IMR-90 (cell line): Measurements from ENCODE around the gene HIPK1. TPM values are rescaled to one million over a fixed set of nuclear protein-coding genes. Genes with fewer than 3 reads are reported as not detected.

Source experiments
- ATAC-seq: fragments of 200-7000 bp; cut with Tn5 transposase; 2 replicates; pipeline ENCODE4 v1.9.1; 2020; ENCODE audit warnings: low read depth, mild to moderate bottlenecking, moderate library complexity
- BruUV-seq: library from RNA; stranded (reverse); fragments of 400-500 nt; replicated peaks from 2 replicates; lab custom pipeline; 2021; lab: Mats Ljungman, UMichigan
- CTCF ChIA-PET: fragments of 300-600 bp; formaldehyde crosslinking; extraction: SDS; loops from one replicate; lab custom pipeline; 2021; ENCODE audit warnings: antibody characterized with exemption; lab: Yijun Ruan, JAX
- POLR2A ChIA-PET: fragments of 300-600 bp; sonication (Branson Sonifier 250); formaldehyde crosslinking; loops from one replicate; lab custom pipeline; 2022; ENCODE audit warnings: antibody characterized with exemption; ENCODE audit not compliant: unreplicated experiment; lab: Charles Lee
- DNase-seq: peaks from one replicate; pipeline ENCODE4 v3.0.0; 2013
- H2AFZ ChIP-seq: replicated peaks from 2 replicates; pipeline ENCODE3; 2013; ENCODE audit warnings: low read length, mild to moderate bottlenecking; ENCODE audit not compliant: poor library complexity
- H2AK5ac ChIP-seq: 2 replicates; pipeline ENCODE4 v1.6.1; 2013; ENCODE audit warnings: low read depth, low read length, inconsistent platforms
- H2AK9ac ChIP-seq: replicated peaks from 2 replicates; pipeline ENCODE3; 2013; ENCODE audit warnings: mild to moderate bottlenecking, low read depth, low read length, moderate library complexity; ENCODE audit not compliant: poor library complexity
- H2BK120ac ChIP-seq: 2 replicates; pipeline ENCODE4 v1.6.1; 2013; ENCODE audit warnings: low read depth, low read length, inconsistent platforms
- H2BK15ac ChIP-seq: 3 replicates; pipeline ENCODE4 v1.6.1; 2013; ENCODE audit warnings: low read depth, low read length, inconsistent platforms
- H2BK20ac ChIP-seq: 2 replicates; pipeline ENCODE4 v1.6.1; 2013; ENCODE audit warnings: low read depth, mild to moderate bottlenecking, inconsistent platforms, low read length, moderate library complexity
- H2BK5ac ChIP-seq: 2 replicates; pipeline ENCODE4 v1.6.1; 2013; ENCODE audit warnings: mild to moderate bottlenecking, low read depth, low read length, inconsistent platforms; ENCODE audit not compliant: poor library complexity, severe bottlenecking
- H3K14ac ChIP-seq: replicated peaks from 2 replicates; pipeline ENCODE4 v1.6.1; 2013; ENCODE audit warnings: low read depth, low read length, inconsistent platforms
- H3K18ac ChIP-seq: 2 replicates; pipeline ENCODE4 v1.6.1; 2013; ENCODE audit warnings: low read depth, low read length, control low read depth
- H3K23ac ChIP-seq: 2 replicates; pipeline ENCODE4 v1.6.1; 2013; ENCODE audit warnings: low read depth, low read length, inconsistent platforms
- H3K27ac ChIP-seq: 2 replicates; pipeline ENCODE4 v1.5.1; 2013; ENCODE audit warnings: mild to moderate bottlenecking, control low read depth, low read length; ENCODE audit not compliant: insufficient read depth
- H3K27me3 ChIP-seq: 2 replicates; pipeline ENCODE4 v1.6.1; 2013; ENCODE audit warnings: low read length; ENCODE audit not compliant: control insufficient read depth, insufficient read depth
- H3K36me3 ChIP-seq: 2 replicates; pipeline ENCODE4 v1.6.1; 2013; ENCODE audit warnings: low read length, mixed read lengths; ENCODE audit not compliant: control insufficient read depth, insufficient read depth
- H3K4ac ChIP-seq: 2 replicates; pipeline ENCODE4 v1.6.1; 2013; ENCODE audit warnings: low read depth, low read length, inconsistent platforms
- H3K4me1 ChIP-seq: 2 replicates; pipeline ENCODE4 v1.6.1; 2013; ENCODE audit warnings: low read length, mixed read lengths; ENCODE audit not compliant: control insufficient read depth, insufficient read depth
- H3K4me2 ChIP-seq: 2 replicates; pipeline ENCODE4 v1.6.1; 2013; ENCODE audit warnings: low read depth, mild to moderate bottlenecking, control low read depth, low read length, moderate library complexity
- H3K4me3 ChIP-seq: 2 replicates; pipeline ENCODE4 v1.5.1; 2013; ENCODE audit warnings: low read depth, mild to moderate bottlenecking, control low read depth, low read length, moderate library complexity; ENCODE audit not compliant: insufficient read depth
- H3K56ac ChIP-seq: 2 replicates; pipeline ENCODE4 v1.6.1; 2013; ENCODE audit warnings: low read length, inconsistent platforms; ENCODE audit not compliant: insufficient read depth; ENCODE audit errors: extremely low read depth
- H3K79me1 ChIP-seq, 2 experiments: 2 replicates each; pipeline ENCODE4 v1.6.1; 2013; ENCODE audit warnings: low read length in 2 of 2, inconsistent platforms in 1 of 2, low read depth in 1 of 2
- H3K9ac ChIP-seq: 2 replicates; pipeline ENCODE4 v1.6.1; 2013; ENCODE audit warnings: low read depth, low read length, control low read depth
- H3K9me1 ChIP-seq: 2 replicates; pipeline ENCODE4 v1.6.1; 2013; ENCODE audit warnings: low read length, inconsistent platforms; ENCODE audit not compliant: insufficient read depth
- H3K9me3 ChIP-seq: 2 replicates; pipeline ENCODE4 v1.6.1; 2013; ENCODE audit warnings: low read length; ENCODE audit not compliant: control insufficient read depth, insufficient read depth
- H4K20me1 ChIP-seq: 2 replicates; pipeline ENCODE4 v1.6.1; 2013; ENCODE audit warnings: low read length, inconsistent platforms; ENCODE audit not compliant: insufficient read depth
- H4K5ac ChIP-seq: 2 replicates; pipeline ENCODE4 v1.6.1; 2013; ENCODE audit warnings: mild to moderate bottlenecking, low read depth, low read length, control low read depth
- H4K8ac ChIP-seq, 2 experiments: 2 replicates each; pipeline ENCODE4 v1.6.1; 2013; ENCODE audit warnings: low read depth in 2 of 2, low read length in 2 of 2, control low read depth in 1 of 2, inconsistent platforms in 1 of 2
- H4K91ac ChIP-seq: 2 replicates; pipeline ENCODE4 v1.6.1; 2013; ENCODE audit warnings: low read depth, low read length, inconsistent platforms; ENCODE audit not compliant: insufficient read depth
- RCOR1 ChIP-seq: IDR thresholded peaks from 2 replicates; pipeline ENCODE4 v1.6.1; 2012; ENCODE audit warnings: mild to moderate bottlenecking, low read length, improper control_type of control experiment; ENCODE audit not compliant: insufficient replicate concordance
- WGBS, 2 experiments: methylation state at CpG; one replicate each; pipeline versions ENCODE4 v1.1.5 to v1.1.7; 2013; ENCODE audit warnings: missing lambda C conversion rate in 2 of 2; ENCODE audit not compliant: insufficient read length in 1 of 2; ENCODE audit errors: extremely low coverage in 2 of 2; 5-methylcytosine and 5-hydroxymethylcytosine counted together
- dilution Hi-C: fragments of 300-500 bp; cut with HindIII; formaldehyde crosslinking; loops from one replicate; pipeline ENCODE4 v1.14.3; 2018; ENCODE audit warnings: low sequenced_read_pairs; ENCODE audit not compliant: unreplicated experiment
- in situ Hi-C: fragments of 300-500 bp; cut with MboI; formaldehyde crosslinking; loops from 3 replicates; pipeline ENCODE4 v1.14.3; 2019; ENCODE audit warnings: low sequenced_read_pairs, inconsistent platforms, mixed read lengths
- intact Hi-C: fragments of 100-400 bp; cut with micrococcal nuclease; formaldehyde crosslinking; loops from 2 replicates; pipeline ENCODE4 v1.10.0; 2022
- polyA plus RNA-seq, 3 experiments: library from polyadenylated mRNA; depleted of rRNA; stranded (reverse); fragments of >200 nt; gene quantifications; 2 replicates each; pipeline ENCODE4 v1.2.3, GENCODE V29; 2012; ENCODE audit warnings: low replicate concordance in 1 of 3
- total RNA-seq: library from RNA; depleted of rRNA; stranded (reverse); fragments of >200 nt; gene quantifications from 2 replicates; pipeline ENCODE4 v1.2.3, GENCODE V29; 2012

The HIPK1 gene
- total and polyA plus RNA-seq, 2 of the 4 experiments (the other 2 are of a cell fraction) = 15.3 to 33.9 TPM

DNA sequence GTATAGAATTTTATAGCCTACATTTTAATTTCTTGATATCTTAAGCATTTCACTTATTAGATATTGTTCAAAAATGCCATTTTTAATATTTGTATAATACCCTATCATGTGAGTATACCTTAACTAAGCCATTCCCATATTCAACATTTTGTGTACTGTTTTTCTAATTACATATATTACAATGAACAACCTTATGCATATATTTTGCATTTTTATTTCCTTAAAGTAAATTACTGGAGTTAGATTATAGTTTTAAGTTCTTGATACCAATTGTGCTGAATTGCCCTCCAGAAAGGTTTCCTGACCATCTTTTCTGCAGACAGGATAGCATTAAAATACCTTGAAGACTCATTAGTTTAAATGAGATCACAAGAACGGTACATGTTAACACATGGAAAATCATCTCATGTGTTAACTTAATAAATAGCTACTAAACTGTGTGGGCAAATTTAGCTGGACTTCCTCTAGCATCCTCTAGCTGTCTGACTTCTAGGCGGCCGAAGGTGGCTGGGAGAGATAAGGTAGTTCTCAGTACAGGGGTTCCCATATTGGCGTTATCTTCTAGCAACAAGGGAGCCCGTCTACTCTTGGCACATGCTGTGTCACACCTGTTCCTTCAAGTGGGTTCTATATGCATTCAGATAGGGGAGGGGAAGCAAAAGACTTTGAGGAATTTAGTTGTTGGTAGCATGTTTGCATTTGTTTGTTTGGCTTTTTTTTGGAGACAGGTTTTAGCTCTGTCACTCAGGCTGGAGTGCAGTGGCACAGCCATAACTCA lies 15.0 kb upstream of the HIPK1 start:
- Histone ChIP-seq H3K56ac (no peak overlapping the region), H3K23ac (no peak overlapping the region), H3K27ac (no peak overlapping the region), H4K8ac (no peak overlapping the region), H3K9ac (no peak overlapping the region), H3K27me3 (no peaks in the 10 kb centered on the region), H2BK15ac (no peak overlapping the region), H3K14ac (no peak overlapping the region), H2BK20ac (no peak overlapping the region), H2BK5ac (no peak overlapping the region), H2AK9ac (no peak overlapping the region), H3K4me2 (no peak overlapping the region), H3K4me3 (no peak overlapping the region), H3K9me1 (peaks cover 6% of the 10 kb centered on the region), H3K4ac (no peak overlapping the region), H2AK5ac (no peak overlapping the region), H3K36me3 (peaks cover 9% of the 10 kb centered on the region), H4K20me1 (no peaks in the 10 kb centered on the region), H3K4me1 (peaks cover 7% of the 10 kb centered on the region), H4K5ac (no peak overlapping the region), H3K9me3 (no peaks in the 10 kb centered on the region), H3K18ac (no peak overlapping the region), H2BK120ac (no peak overlapping the region), H2AFZ (no peak overlapping the region), H4K91ac (no peak overlapping the region), H3K79me1 (peaks cover 3 to 25% of the 10 kb centered on the region in 2 experiments; a peak in 2 of 4 replicates)
- in situ Hi-C loops = loop anchor here (25.0 kb wide), 1 partner anchor 777 kb away; no protein-coding TSS in a partner anchor
- dilution Hi-C loops = no loop called here
- BruUV-seq = no TSS peak
- WGBS, 2 experiments = no CpG with 5 or more reads among the region's 5 CpGs
- no peak for ATAC-seq
- intact Hi-C loops = loop anchor here (2.0 kb wide), 1 partner anchor 15 kb away; the partner anchor contains the start of gene HIPK1
- CTCF ChIA-PET = no interaction called here
- no peak for DNase-seq
- POLR2A ChIA-PET = no interaction called here
- no peak for TF ChIP-seq RCOR1
